GM12874 (cell line): Measurements from ENCODE around the gene ITFG2.

Experiments
- CTCF ChIP-seq: IDR thresholded peaks from 2 replicates; pipeline ENCODE4 v1.5.1; 2011; ENCODE audit warnings: low read depth, mild to moderate bottlenecking, control low read depth, low read length, moderate library complexity; ENCODE audit not compliant: insufficient read depth

The ITFG2 gene

GRCh38 chr12:2834581-2835491, 22.4 kb downstream of the ITFG2 start, which contains the start of gene NRIP2:
NRIP2 (minus strand) TSS chr12:2835035; CDS start chr12:2834983, 52 bp downstream.
- no peak for TF ChIP-seq CTCF

- TF ChIP-seq CTCF: no peak
Observed at GRCh38 chr12:2835691-2836403, 23.4 kb downstream of the ITFG2 start.

GRCh38 chr12:2836574-2836973, 24.1 kb downstream of the ITFG2 start:
- TF ChIP-seq CTCF: no peak

GRCh38 chr12:2841056-2841650, 28.7 kb downstream of the ITFG2 start:
- no peak for TF ChIP-seq CTCF

- TF ChIP-seq CTCF: no peak
Observed at GRCh38 chr12:2842948-2843347, 30.5 kb downstream of the ITFG2 start.

GRCh38 chr12:2844786-2845185, 32.3 kb downstream of the ITFG2 start:
- TF ChIP-seq CTCF: no peak

GRCh38 chr12:2845280-2845679, 32.8 kb downstream of the ITFG2 start:
- no peak for TF ChIP-seq CTCF
